ENCODE results near the gene CLNS1A.
"Not testable (repeated sequence)": the region's sequence is repeated elsewhere in the genome, so short reads cannot be mapped to it uniquely, and the experiment has no call there.

CLNS1A gene

GRCh38 chr11:77636731-77637344 is 756 bp downstream of the CLNS1A start:
- H3K9ac ChIP-seq (ENCODE audit: low read length) = peak overlapping the region; percentile 94
- H3K4me2 ChIP-seq (ENCODE audit: low read length, poor library complexity, severe bottlenecking) = peak overlapping the region; percentile 94
- H3K79me1 ChIP-seq (replicated peaks; ENCODE audit: low read length, poor library complexity, severe bottlenecking) = peaks cover 8% of the 10 kb centered on the region
- no peak overlapping the region for H4K8ac ChIP-seq (ENCODE audit: low read length)
- 11% methylated on average over 13 of the region's 14 CpGs for WGBS
- H4K91ac ChIP-seq (ENCODE audit: low read length) = no peak overlapping the region
- H3K27ac ChIP-seq (ENCODE audit: low read length, poor library complexity, severe bottlenecking) = no peak overlapping the region
- peaks cover 4% of the 10 kb centered on the region for H3K4me1 ChIP-seq (ENCODE audit: control insufficient read depth, insufficient read depth, low read depth, low read length)
- no peak overlapping the region for H2BK12ac ChIP-seq (ENCODE audit: low read length in 2 of 2)
- peaks cover 0 to 2% of the 10 kb centered on the region in 2 experiments for H3K36me3 ChIP-seq (ENCODE audit: control insufficient read depth in 1 of 2, insufficient read depth in 2 of 2, low read depth in 1 of 2, low read length in 2 of 2)
- no peak overlapping the region for H2BK5ac ChIP-seq (ENCODE audit: low read depth, low read length, poor library complexity, severe bottlenecking)
- no peak overlapping the region for H3K23ac ChIP-seq (ENCODE audit: low read length in 2 of 2)
- no peak overlapping the region for H3K14ac ChIP-seq (ENCODE audit: low read length in 2 of 2)
- H3K4ac ChIP-seq (ENCODE audit: low read depth in 1 of 2, low read length in 2 of 2) = no peak overlapping the region
- no peak overlapping the region for H2AFZ ChIP-seq (ENCODE audit: low read depth, low read length)
- no peak overlapping the region for H2BK15ac ChIP-seq (ENCODE audit: low read depth, poor library complexity, severe bottlenecking)
- H3K27me3 ChIP-seq (ENCODE audit: control insufficient read depth in 1 of 2, insufficient read depth in 1 of 2, low read length in 2 of 2) = no peaks in the 10 kb centered on the region
- H3K4me3 ChIP-seq (ENCODE audit: insufficient read depth in 1 of 2, low read depth in 1 of 2, low read length in 2 of 2) = peak overlapping the region; percentile 59 to 96
- no peak overlapping the region for H2BK120ac ChIP-seq (ENCODE audit: low read depth, low read length)
- H3K18ac ChIP-seq (ENCODE audit: low read depth in 1 of 2, low read length in 2 of 2) = no peak overlapping the region
- H3K9me3 ChIP-seq (ENCODE audit: control insufficient read depth, low read length) = no peaks in the 10 kb centered on the region
- DNase-seq = peak; percentile 17
- H2AK5ac ChIP-seq (ENCODE audit: low read length, severe bottlenecking) = no peak overlapping the region

- H3K4me1 ChIP-seq (ENCODE audit: control insufficient read depth, insufficient read depth, low read depth, low read length); H2BK12ac ChIP-seq (ENCODE audit: low read length in 2 of 2); H2AK5ac ChIP-seq (ENCODE audit: low read length, severe bottlenecking); H3K4me2 ChIP-seq (ENCODE audit: low read length, poor library complexity, severe bottlenecking); H3K14ac ChIP-seq (ENCODE audit: low read length in 2 of 2); H3K27me3 ChIP-seq (ENCODE audit: control insufficient read depth in 1 of 2, insufficient read depth in 1 of 2, low read length in 2 of 2); H4K91ac ChIP-seq (ENCODE audit: low read length); H3K18ac ChIP-seq (ENCODE audit: low read depth in 1 of 2, low read length in 2 of 2); H2BK120ac ChIP-seq (ENCODE audit: low read depth, low read length); H2BK15ac ChIP-seq (ENCODE audit: low read depth, poor library complexity, severe bottlenecking); H3K27ac ChIP-seq (ENCODE audit: low read length, poor library complexity, severe bottlenecking); H4K8ac ChIP-seq (ENCODE audit: low read length); H3K4ac ChIP-seq (ENCODE audit: low read depth in 1 of 2, low read length in 2 of 2); H3K9ac ChIP-seq (ENCODE audit: low read length); H3K36me3 ChIP-seq (ENCODE audit: control insufficient read depth in 1 of 2, insufficient read depth in 2 of 2, low read depth in 1 of 2, low read length in 2 of 2); DNase-seq; H3K4me3 ChIP-seq (ENCODE audit: insufficient read depth in 1 of 2, low read depth in 1 of 2, low read length in 2 of 2); H3K23ac ChIP-seq (ENCODE audit: low read length in 2 of 2); H3K9me3 ChIP-seq (ENCODE audit: control insufficient read depth, low read length); H2AFZ ChIP-seq (ENCODE audit: low read depth, low read length); H2BK5ac ChIP-seq (ENCODE audit: low read depth, low read length, poor library complexity, severe bottlenecking); H3K79me1 ChIP-seq (replicated peaks; ENCODE audit: low read length, poor library complexity, severe bottlenecking): not testable (repeated sequence)
- WGBS = 97% methylated on average over 5 of the region's 5 CpGs
Measured at GRCh38 chr11:77633926-77634325, 3.7 kb downstream of the CLNS1A start.

GRCh38 chr11:77630157-77630710 is 7.4 kb downstream of the CLNS1A start:
- 94% methylated on average over 3 of the region's 4 CpGs for WGBS
- no peak overlapping the region for H2BK5ac ChIP-seq (ENCODE audit: low read depth, low read length, poor library complexity, severe bottlenecking)

DNA sequence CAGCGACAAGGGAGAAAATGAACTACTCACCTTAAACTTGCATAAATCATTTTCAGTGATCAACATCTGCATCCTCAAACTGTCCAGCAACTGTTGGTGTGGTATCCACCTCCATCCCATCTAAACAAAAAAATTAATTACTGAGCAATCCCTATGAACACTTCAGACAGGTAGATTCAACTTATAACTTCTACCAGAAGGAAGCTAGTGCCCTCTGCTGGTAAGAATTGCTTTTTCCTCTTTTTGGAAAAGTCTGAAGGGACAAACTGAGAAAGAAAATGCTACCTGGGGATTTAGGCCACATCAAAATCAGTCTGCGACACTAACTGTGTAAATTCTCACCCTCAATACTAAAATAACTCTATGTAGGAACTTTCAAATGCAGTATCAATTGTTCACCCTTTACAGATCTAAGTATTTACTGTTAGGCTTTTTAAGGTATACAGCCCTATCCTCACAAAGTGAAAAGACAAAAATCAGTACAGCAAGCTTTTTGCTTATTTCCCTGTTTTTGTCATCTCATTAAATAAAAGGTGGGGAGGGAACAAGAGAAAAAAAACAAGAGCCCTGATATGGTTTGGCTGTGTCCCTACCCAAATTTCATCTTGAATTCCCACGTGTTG is 17.9 kb downstream of the CLNS1A start:
- Histone ChIP-seq H3K4ac (ENCODE audit: low read depth in 1 of 2, low read length in 2 of 2) (no peak overlapping the region), H3K4me3 (ENCODE audit: insufficient read depth in 1 of 2, low read depth in 1 of 2, low read length in 2 of 2) (no peak overlapping the region), H3K23ac (ENCODE audit: low read length in 2 of 2) (no peak overlapping the region), H2BK5ac (ENCODE audit: low read depth, low read length, poor library complexity, severe bottlenecking) (no peak overlapping the region), H3K27ac (ENCODE audit: low read length, poor library complexity, severe bottlenecking) (no peak overlapping the region), H2AFZ (ENCODE audit: low read depth, low read length) (no peak overlapping the region), H2AK5ac (ENCODE audit: low read length, severe bottlenecking) (no peak overlapping the region), H3K27me3 (ENCODE audit: control insufficient read depth in 1 of 2, insufficient read depth in 1 of 2, low read length in 2 of 2) (no peaks in the 10 kb centered on the region), H4K91ac (ENCODE audit: low read length) (no peak overlapping the region), H3K4me1 (ENCODE audit: control insufficient read depth, insufficient read depth, low read depth, low read length) (no peaks in the 10 kb centered on the region), H3K9me3 (ENCODE audit: control insufficient read depth, low read length) (no peaks in the 10 kb centered on the region), H2BK15ac (ENCODE audit: low read depth, poor library complexity, severe bottlenecking) (no peak overlapping the region), H2BK12ac (ENCODE audit: low read length in 2 of 2) (no peak overlapping the region), H4K8ac (ENCODE audit: low read length) (no peak overlapping the region), H3K9ac (ENCODE audit: low read length) (no peak overlapping the region), H3K36me3 (ENCODE audit: control insufficient read depth in 1 of 2, insufficient read depth in 2 of 2, low read depth in 1 of 2, low read length in 2 of 2) (peaks cover 18 to 77% of the 10 kb centered on the region in 2 experiments), H3K79me1 (replicated peaks; ENCODE audit: low read length, poor library complexity, severe bottlenecking) (peaks cover 11% of the 10 kb centered on the region), H2BK120ac (ENCODE audit: low read depth, low read length) (no peak overlapping the region), H3K14ac (ENCODE audit: low read length in 2 of 2) (no peak overlapping the region), H3K18ac (ENCODE audit: low read depth in 1 of 2, low read length in 2 of 2) (no peak overlapping the region), H3K4me2 (ENCODE audit: low read length, poor library complexity, severe bottlenecking) (no peak overlapping the region)
- peak; percentile 54 for DNase-seq
- 86% methylated on average over 3 of the region's 3 CpGs for WGBS

More at GRCh38 chr11:77630157-77630710, 7.4 kb downstream of the CLNS1A start:
- Histone ChIP-seq H3K36me3 (ENCODE audit: control insufficient read depth in 1 of 2, insufficient read depth in 2 of 2, low read depth in 1 of 2, low read length in 2 of 2) (peaks cover 10 to 22% of the 10 kb centered on the region in 2 experiments), H3K4me3 (ENCODE audit: insufficient read depth in 1 of 2, low read depth in 1 of 2, low read length in 2 of 2) (no peak overlapping the region), H4K8ac (ENCODE audit: low read length) (no peak overlapping the region), H3K79me1 (replicated peaks; ENCODE audit: low read length, poor library complexity, severe bottlenecking) (peaks cover 16% of the 10 kb centered on the region), H4K91ac (ENCODE audit: low read length) (no peak overlapping the region), H2BK120ac (ENCODE audit: low read depth, low read length) (no peak overlapping the region), H3K4ac (ENCODE audit: low read depth in 1 of 2, low read length in 2 of 2) (no peak overlapping the region), H3K18ac (ENCODE audit: low read depth in 1 of 2, low read length in 2 of 2) (no peak overlapping the region), H2BK12ac (ENCODE audit: low read length in 2 of 2) (no peak overlapping the region), H2AK5ac (ENCODE audit: low read length, severe bottlenecking) (no peak overlapping the region), H2AFZ (ENCODE audit: low read depth, low read length) (no peak overlapping the region), H3K23ac (ENCODE audit: low read length in 2 of 2) (no peak overlapping the region), H3K9me3 (ENCODE audit: control insufficient read depth, low read length) (no peaks in the 10 kb centered on the region), H2BK15ac (ENCODE audit: low read depth, poor library complexity, severe bottlenecking) (no peak overlapping the region), H3K9ac (ENCODE audit: low read length) (no peak overlapping the region), H3K27me3 (ENCODE audit: control insufficient read depth in 1 of 2, insufficient read depth in 1 of 2, low read length in 2 of 2) (no peaks in the 10 kb centered on the region), H3K4me1 (ENCODE audit: control insufficient read depth, insufficient read depth, low read depth, low read length) (no peaks in the 10 kb centered on the region), H3K14ac (ENCODE audit: low read length in 2 of 2) (no peak overlapping the region), H3K27ac (ENCODE audit: low read length, poor library complexity, severe bottlenecking) (no peak overlapping the region), H3K4me2 (ENCODE audit: low read length, poor library complexity, severe bottlenecking) (no peak overlapping the region)
- DNase-seq = no peak
